Astrocyte (in vitro differentiated cells and primary cell): ENCODE data around the gene RAPGEF3.

ENCODE experiments used
- CTCF ChIP-seq: IDR thresholded peaks from 2 replicates; pipeline ENCODE4 v1.5.1; 2011; ENCODE audit warnings: low read depth, mild to moderate bottlenecking, inconsistent platforms, low read length, moderate library complexity; ENCODE audit not compliant: insufficient read depth
- EZH2 ChIP-seq: IDR thresholded peaks from 2 replicates; pipeline ENCODE4 v1.6.1; 2012; ENCODE audit warnings: mild to moderate bottlenecking, low read length, inconsistent platforms; ENCODE audit not compliant: insufficient read depth

GRCh38 chr12:47743311-47743860 lies 15.3 kb downstream of the RAPGEF3 start:
- TF ChIP-seq CTCF (no peak), EZH2 (no peak)
